GM15510 (cell line): Measurements from ENCODE around the gene EXOC7.

Experiments used
- POLR2A ChIP-seq: IDR thresholded peaks from 3 replicates; pipeline ENCODE4 v1.6.1; 2011; ENCODE audit warnings: borderline replicate concordance; ENCODE audit not compliant: insufficient read length; ENCODE audit errors: extremely low read depth

Gene EXOC7

GRCh38 chr17:76034428-76035350 is 68.9 kb downstream of the EXOC7 start:
- TF ChIP-seq POLR2A: no peak

GRCh38 chr17:76033139-76033538 is 70.4 kb downstream of the EXOC7 start:
- no peak for TF ChIP-seq POLR2A

GRCh38 chr17:76032780-76033108 is 70.8 kb downstream of the EXOC7 start:
- no peak for TF ChIP-seq POLR2A

- TF ChIP-seq POLR2A: no peak
Measured at GRCh38 chr17:76032073-76032779, 71.4 kb downstream of the EXOC7 start.
